Dendritic cell treated with granulocyte-macrophage colony-stimulating factor and Interleukin-4, amounts not matched to agents 40 ng/mL and 50 ng/mL, for 4 days (primary cell): ENCODE data around the gene OR2T27.

Experiments
- H3K27ac Mint-ChIP-seq: one replicate; pipeline ENCODE4 v1.8.0; 2022; ENCODE audit warnings: mild to moderate bottlenecking, mixed read lengths
- H3K27me3 Mint-ChIP-seq: one replicate; pipeline ENCODE4 v1.8.0; 2022; ENCODE audit warnings: mild to moderate bottlenecking, mixed read lengths
- H3K36me3 Mint-ChIP-seq: one replicate; pipeline ENCODE4 v1.8.0; 2022; ENCODE audit warnings: low read depth, mixed read lengths
- H3K4me1 Mint-ChIP-seq: one replicate; pipeline ENCODE4 v1.8.0; 2022; ENCODE audit warnings: low read depth, mixed read lengths
- H3K4me3 Mint-ChIP-seq: one replicate; pipeline ENCODE4 v1.8.0; 2022; ENCODE audit warnings: mild to moderate bottlenecking, moderate library complexity, mixed read lengths
- H3K9me3 Mint-ChIP-seq: one replicate; pipeline ENCODE4 v1.8.0; 2022; ENCODE audit warnings: mixed read lengths
- intact Hi-C: fragments of 100-400 bp; cut with micrococcal nuclease; formaldehyde crosslinking; loops from one replicate; pipeline ENCODE4 v1.15.0; 2022

Gene OR2T27

DNA sequence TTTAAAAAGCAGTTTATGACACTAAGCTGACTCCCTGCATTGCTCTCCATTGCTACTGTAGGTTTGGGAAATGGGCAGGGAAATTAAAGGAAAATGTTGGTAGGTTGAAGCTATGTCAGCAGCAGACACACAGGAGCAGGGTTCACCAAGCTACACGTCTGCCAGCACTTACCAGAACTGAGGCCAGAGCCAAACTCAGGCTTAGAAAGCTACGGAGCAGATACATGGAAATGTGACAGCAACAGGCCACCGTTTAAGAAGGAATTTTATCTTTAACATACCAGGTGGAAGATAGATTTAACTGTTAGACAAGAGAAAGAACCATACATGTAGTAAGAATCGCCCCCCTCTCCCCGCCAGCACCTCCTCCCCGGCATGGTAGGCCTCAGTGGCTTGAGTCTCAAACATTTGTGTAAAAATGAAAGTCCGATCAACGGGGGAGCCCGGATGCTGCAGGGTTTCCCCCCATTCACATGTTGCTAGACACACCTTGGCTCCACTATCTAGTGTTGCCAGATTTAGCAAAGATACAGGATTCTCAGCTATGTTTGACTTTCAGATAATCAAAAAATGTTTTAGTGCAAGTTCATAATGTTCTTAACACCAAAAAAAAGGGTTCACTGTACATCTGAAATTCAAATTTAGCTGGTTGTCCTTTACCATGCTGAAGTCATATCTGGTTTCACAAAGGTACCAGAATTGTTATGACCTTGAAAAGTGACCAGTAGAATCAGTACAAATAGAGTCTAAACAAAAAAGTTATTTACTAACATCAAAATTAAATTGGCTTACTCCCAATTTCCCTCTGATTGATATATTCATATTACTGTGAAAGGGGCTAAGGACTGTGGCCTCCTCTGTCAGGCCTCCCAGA is 27.1 kb downstream of the OR2T27 start:
- Mint-ChIP-seq H3K27me3 (no peaks in the 10 kb centered on the region), H3K4me1 (no peaks in the 10 kb centered on the region), H3K36me3 (no peaks in the 10 kb centered on the region), H3K9me3 (no peaks in the 10 kb centered on the region), H3K27ac (no peak overlapping the region), H3K4me3 (no peak overlapping the region)
- intact Hi-C loops, result no loop called here

DNA sequence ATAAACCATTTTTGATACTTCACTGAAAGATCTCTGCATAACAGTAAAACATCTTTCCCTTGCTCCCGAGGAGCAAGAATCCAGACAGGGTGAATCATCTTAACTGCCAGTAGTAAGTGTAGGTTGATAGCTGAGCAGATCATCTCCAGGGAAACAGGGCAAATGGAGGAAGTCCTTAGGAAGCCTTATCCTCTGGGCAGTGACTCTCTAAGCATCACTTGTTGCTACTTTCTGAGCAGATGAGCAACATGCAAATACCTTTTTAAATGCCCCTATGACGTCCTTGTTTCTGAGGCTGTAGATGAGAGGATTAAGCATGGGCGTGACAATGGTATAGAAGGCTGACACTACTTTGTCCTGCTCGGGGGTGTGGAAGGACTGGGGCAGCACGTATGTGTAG is 29.4 kb downstream of the OR2T27 start:
- no peaks in the 10 kb centered on the region for H3K36me3 Mint-ChIP-seq
- H3K27ac Mint-ChIP-seq, result no peak overlapping the region
- no peak overlapping the region for H3K4me3 Mint-ChIP-seq
- H3K4me1 Mint-ChIP-seq, result no peaks in the 10 kb centered on the region
- no peaks in the 10 kb centered on the region for H3K9me3 Mint-ChIP-seq
- intact Hi-C loops, result no loop called here
- H3K27me3 Mint-ChIP-seq, result no peaks in the 10 kb centered on the region

DNA sequence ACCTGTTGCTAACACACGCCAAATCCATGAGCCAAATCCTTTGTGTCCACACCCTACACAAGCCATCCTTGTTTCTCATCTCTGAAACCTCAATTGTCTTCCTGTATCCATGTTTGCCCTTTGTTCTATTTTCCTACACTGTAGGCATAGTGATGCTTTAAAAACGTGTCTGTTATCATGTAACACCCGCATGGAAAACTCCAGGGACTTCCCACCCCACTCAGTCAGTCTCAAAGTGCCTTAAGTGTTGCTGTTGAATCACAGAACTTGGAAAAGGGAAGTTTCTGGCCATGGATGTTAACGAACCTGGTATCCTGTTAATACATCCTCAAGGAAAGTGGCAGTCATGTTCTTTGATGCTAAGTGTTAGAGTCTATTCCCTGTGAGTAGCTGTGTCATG is 30.2 kb downstream of the OR2T27 start:
- no peaks in the 10 kb centered on the region for H3K27me3 Mint-ChIP-seq
- no peaks in the 10 kb centered on the region for H3K9me3 Mint-ChIP-seq
- intact Hi-C loops, result no loop called here
- no peaks in the 10 kb centered on the region for H3K4me1 Mint-ChIP-seq
- H3K4me3 Mint-ChIP-seq, result no peak overlapping the region
- H3K27ac Mint-ChIP-seq, result no peak overlapping the region
- no peaks in the 10 kb centered on the region for H3K36me3 Mint-ChIP-seq

DNA sequence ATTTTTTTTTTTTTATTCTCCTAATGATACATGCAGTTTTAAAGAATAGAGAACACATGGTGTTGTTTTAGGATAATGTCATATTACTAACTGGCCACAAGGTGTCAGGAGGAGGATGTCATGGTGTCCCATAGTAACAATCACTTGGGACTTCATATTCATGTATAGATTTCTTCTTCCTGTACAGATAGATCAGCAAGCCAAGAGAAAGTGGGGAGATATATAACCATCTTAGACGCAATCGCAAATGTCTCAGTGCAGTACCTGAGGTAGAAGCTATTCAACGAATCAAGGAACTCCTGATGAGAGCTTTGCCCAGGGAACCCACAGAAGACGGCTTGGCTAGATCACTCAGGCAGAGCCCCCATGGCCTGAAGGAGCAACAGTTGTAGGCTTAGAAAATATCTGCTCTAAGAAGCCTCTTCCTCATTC is 32.7 kb downstream of the OR2T27 start:
- no peaks in the 10 kb centered on the region for H3K9me3 Mint-ChIP-seq
- H3K4me3 Mint-ChIP-seq, result no peak overlapping the region
- H3K36me3 Mint-ChIP-seq, result no peaks in the 10 kb centered on the region
- no peaks in the 10 kb centered on the region for H3K27me3 Mint-ChIP-seq
- no peak overlapping the region for H3K27ac Mint-ChIP-seq
- intact Hi-C loops, result loop anchor here (1.0 to 5.0 kb wide), 2 partner anchors 80 to 185 kb away; partner anchors contain the start of gene OR14I1
- H3K4me1 Mint-ChIP-seq, result no peaks in the 10 kb centered on the region

DNA sequence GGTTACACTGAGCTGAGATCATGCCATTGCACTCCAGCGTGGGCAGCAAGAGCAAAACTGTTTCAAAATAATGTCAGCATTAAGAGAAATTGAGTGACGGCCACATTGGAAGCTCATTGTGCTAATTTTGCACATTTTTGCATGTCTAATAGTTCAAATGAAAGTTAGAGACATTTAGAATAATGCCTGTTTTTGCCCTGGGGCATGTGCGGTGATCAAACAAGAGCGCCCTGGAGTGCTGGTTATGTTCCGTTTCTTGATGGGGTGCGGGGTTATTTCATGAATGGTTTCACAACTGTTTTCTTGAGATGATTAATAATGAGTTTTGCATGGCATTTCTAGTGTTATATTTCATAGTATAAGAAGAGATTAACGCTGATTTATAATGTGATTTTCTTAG is 33.6 kb downstream of the OR2T27 start:
- Mint-ChIP-seq H3K9me3 (no peaks in the 10 kb centered on the region), H3K4me3 (no peak overlapping the region), H3K27me3 (no peaks in the 10 kb centered on the region), H3K4me1 (no peaks in the 10 kb centered on the region), H3K27ac (no peak overlapping the region), H3K36me3 (no peaks in the 10 kb centered on the region)
- intact Hi-C loops, result loop anchor here (1.0 to 5.0 kb wide), 2 partner anchors 81 to 186 kb away; partner anchors contain the start of gene OR14I1

DNA sequence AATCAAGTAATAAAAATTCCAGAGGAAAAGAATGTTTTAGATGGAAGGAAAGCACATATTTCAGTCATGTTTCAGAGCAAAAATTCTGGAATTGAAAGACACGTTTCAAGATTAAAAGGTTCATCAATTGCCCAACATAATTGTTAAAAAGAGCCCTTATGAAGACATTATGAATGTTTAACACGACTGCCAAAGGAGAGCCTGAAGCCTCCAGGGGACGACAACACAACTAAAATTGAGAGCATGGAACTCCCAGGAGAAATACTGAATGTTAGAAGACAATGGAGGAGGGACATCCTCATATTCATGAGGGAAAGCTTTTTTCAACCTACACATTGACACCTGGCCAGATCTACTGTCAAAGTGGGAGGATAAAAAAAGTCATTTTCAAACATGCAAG is 36.5 kb downstream of the OR2T27 start:
- Mint-ChIP-seq H3K36me3 (no peaks in the 10 kb centered on the region), H3K27me3 (no peaks in the 10 kb centered on the region)

DNA sequence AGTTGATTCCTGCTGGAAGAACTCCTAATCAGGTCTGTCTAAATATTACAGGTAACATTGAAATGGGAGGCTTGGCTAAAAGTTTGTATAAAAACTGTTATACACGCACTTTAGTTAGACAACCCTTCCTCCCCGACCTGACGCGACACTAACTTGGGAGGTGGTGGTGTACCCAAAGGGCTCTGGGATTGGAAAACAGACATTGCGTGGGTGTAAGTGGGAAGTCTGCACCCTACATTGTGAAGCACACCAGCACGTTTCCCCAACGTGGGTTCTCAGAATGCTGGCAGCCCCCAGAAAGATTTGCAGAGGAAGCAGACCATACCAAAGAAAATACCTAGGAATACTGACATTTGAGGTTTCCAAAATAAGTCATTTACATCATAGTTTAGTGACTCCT is 37.2 kb downstream of the OR2T27 start:
- intact Hi-C loops, result no loop called here
- Mint-ChIP-seq H3K9me3 (no peaks in the 10 kb centered on the region), H3K36me3 (no peaks in the 10 kb centered on the region), H3K27me3 (no peaks in the 10 kb centered on the region), H3K27ac (no peak overlapping the region), H3K4me1 (no peaks in the 10 kb centered on the region), H3K4me3 (no peak overlapping the region)

More for the DNA sequence above, 36.5 kb downstream of the OR2T27 start:
- no peak overlapping the region for H3K27ac Mint-ChIP-seq
- H3K4me1 Mint-ChIP-seq, result no peaks in the 10 kb centered on the region
- H3K9me3 Mint-ChIP-seq, result no peaks in the 10 kb centered on the region
- no peak overlapping the region for H3K4me3 Mint-ChIP-seq
- intact Hi-C loops, result no loop called here

DNA sequence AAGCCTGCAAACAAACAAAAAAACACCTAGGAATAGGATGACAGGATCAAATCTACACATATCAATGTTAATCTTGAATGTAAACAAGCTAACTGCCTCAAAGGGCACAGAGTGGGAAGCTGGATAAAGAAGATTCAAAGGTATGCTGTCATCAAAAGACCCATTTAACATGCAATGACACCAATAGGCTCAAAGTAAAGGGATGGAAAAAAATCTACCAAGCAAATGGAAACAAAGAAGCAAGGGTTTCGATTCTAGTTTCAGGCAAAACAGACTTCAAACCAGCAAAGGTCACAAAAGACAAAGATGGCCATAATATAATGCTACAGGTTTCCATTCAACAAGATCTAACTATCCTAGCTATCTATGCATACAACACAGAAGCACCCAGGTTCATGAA is 41.6 kb downstream of the OR2T27 start:
- no peaks in the 10 kb centered on the region for H3K36me3 Mint-ChIP-seq
- no peak overlapping the region for H3K4me3 Mint-ChIP-seq
- H3K27ac Mint-ChIP-seq, result no peak overlapping the region
- H3K9me3 Mint-ChIP-seq, result no peaks in the 10 kb centered on the region
- intact Hi-C loops, result loop anchor here (5.0 kb wide), 1 partner anchor 211 kb away; the partner anchor contains the start of gene OR2T1
- H3K27me3 Mint-ChIP-seq, result no peaks in the 10 kb centered on the region
- peaks cover 7% of the 10 kb centered on the region for H3K4me1 Mint-ChIP-seq

DNA sequence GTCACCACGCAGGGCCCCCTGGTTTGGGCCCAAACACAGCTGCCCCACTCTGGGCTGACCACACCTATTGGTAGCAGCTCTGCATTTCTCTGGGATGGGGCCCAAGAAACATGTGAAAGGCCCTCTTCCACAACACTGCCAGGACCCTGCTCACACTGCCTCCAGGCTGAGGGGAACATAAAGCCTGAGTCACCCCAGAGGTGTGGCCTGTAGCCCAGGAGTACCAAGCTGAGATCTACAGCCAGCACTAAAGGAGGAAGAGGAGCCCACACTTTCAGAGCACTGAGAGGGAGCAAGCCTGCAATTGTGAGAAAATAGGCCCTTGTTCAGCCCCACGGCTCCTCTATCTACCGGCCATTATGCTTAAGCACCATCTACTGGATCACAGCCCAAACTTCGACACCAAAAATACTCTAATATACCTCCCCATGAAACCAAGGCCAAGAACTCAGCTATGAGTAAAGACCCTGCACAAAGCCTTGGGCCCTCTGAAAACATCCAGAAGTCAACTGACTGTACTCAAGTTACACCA is 43.4 kb downstream of the OR2T27 start:
- Mint-ChIP-seq H3K4me3 (no peak overlapping the region), H3K4me1 (peaks cover 7% of the 10 kb centered on the region), H3K27ac (no peak overlapping the region)

DNA sequence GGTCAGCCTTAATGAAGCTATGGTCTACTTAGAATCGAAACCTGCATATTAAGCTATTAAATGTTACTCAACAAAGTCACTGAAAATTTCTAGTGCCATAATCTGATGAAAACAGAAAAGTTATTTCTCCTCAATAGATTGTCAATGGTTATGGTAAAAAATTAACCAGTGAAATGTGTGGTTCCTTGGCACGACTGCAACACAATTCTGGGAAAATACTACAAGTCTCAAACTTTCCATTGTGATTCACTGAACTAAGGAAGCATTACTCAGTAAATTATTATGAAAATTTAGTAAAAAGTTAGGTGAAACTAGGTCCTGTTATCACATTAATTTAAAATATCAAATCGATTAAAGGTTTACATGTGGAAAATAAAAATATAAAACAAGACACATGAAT is 45.0 kb downstream of the OR2T27 start:
- Mint-ChIP-seq H3K4me3 (no peak overlapping the region), H3K27ac (no peak overlapping the region), H3K4me1 (peaks cover 7% of the 10 kb centered on the region), H3K27me3 (no peaks in the 10 kb centered on the region), H3K9me3 (no peaks in the 10 kb centered on the region), H3K36me3 (no peaks in the 10 kb centered on the region)
- intact Hi-C loops, result loop anchor here (5.0 kb wide), 1 partner anchor 208 kb away; the partner anchor contains the start of gene OR2T1

More for the DNA sequence above, 43.4 kb downstream of the OR2T27 start:
- Mint-ChIP-seq H3K9me3 (no peaks in the 10 kb centered on the region), H3K36me3 (no peaks in the 10 kb centered on the region), H3K27me3 (no peaks in the 10 kb centered on the region)
- intact Hi-C loops, result loop anchor here (5.0 kb wide), 1 partner anchor 210 kb away; the partner anchor contains the start of gene OR2T1
